ENCODE data around the gene CXCL17. TPM values are rescaled to one million over a fixed set of nuclear protein-coding genes. Genes with fewer than 3 reads are reported as not detected.
"Not testable (repeated sequence)": the region's sequence is repeated elsewhere in the genome, so short reads cannot be mapped to it uniquely, and the experiment has no call there.

CXCL17 gene
- total and polyA plus RNA-seq, 7 experiments from 2014 or later = 0.30 TPM; not detected in 6

DNA sequence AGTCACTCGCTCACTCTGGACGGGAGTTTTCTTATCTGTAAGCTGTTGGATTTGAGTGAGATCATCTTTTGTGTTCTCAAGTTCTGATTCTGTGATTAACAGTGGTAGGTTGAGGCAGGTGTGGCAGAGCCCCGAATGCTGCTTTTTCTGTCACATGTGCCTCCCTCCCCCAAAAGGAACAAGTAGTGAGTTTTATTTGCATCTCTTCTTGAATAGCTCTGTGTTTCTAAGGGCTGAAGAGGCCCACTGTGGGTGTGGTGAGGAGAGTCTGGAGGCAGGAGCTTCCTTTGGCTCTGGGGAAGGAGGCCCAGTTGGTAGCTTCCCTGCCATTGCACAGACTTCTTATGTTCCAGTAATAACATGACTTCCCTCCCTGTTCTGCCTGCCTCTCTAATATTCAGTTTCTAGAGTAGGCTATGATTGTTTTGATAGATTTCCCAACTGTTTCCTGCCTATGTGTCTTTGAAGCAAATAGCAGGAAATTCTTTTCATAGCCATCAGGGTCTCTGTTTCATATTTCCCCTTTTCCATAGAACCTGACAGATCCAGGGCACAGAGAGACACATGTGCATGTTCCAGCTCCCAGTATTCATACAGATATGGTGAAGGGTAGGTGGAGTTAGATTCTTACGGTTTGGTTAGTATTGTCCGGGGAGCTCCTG lies 23.9 kb upstream of the CXCL17 start:
- H3K9me3 Mint-ChIP-seq = peaks cover 0 to 2% (median 0%) of the 10 kb centered on the region in 11 donors
- Histone ChIP-seq H3K27ac (ENCODE audit: low read depth, low read length) (no peak overlapping the region), H3K27me3 (ENCODE audit: control insufficient read depth in 2 of 2, insufficient read depth in 2 of 2, low read length in 2 of 2) (no peaks in the 10 kb centered on the region), H3K9me3 (ENCODE audit: control insufficient read depth in 2 of 3, low read length in 3 of 3) (no peaks in the 10 kb centered on the region), H3K4me3 (ENCODE audit: low read length) (no peak overlapping the region), H3K36me3 (ENCODE audit: control insufficient read depth in 2 of 3, insufficient read depth in 3 of 3, low read length in 3 of 3) (no peaks in the 10 kb centered on the region), H3K4me1 (ENCODE audit: control insufficient read depth in 2 of 2, insufficient read depth in 2 of 2, low read length in 2 of 2) (no peaks in the 10 kb centered on the region)
- peak overlapping the region in 1 of 10 donors; percentile 28 for H3K4me3 Mint-ChIP-seq
- H3K27ac Mint-ChIP-seq = peak overlapping the region in 2 of 9 donors; percentile 43 to 47
- H3K36me3 Mint-ChIP-seq = no peaks in the 10 kb centered on the region
- POLR2A ChIA-PET = no interaction called here
- H3K4me1 Mint-ChIP-seq = peaks cover 5 to 29% (median 11%) of the 10 kb centered on the region in 7 donors
- no peaks in the 10 kb centered on the region for H3K27me3 Mint-ChIP-seq
- intact Hi-C loops (cut with micrococcal nuclease) = no loop called here
- no peak for ATAC-seq
- CTCF ChIA-PET = no interaction called here
- no peak for DNase-seq

- intact Hi-C loops (cut with micrococcal nuclease) = no loop called here
- Histone ChIP-seq H3K27me3 (ENCODE audit: control insufficient read depth in 2 of 2, insufficient read depth in 2 of 2, low read length in 2 of 2) (no peaks in the 10 kb centered on the region), H3K36me3 (ENCODE audit: control insufficient read depth in 2 of 3, insufficient read depth in 3 of 3, low read length in 3 of 3) (no peaks in the 10 kb centered on the region), H3K27ac (ENCODE audit: low read depth, low read length) (no peak overlapping the region), H3K9me3 (ENCODE audit: control insufficient read depth in 2 of 3, low read length in 3 of 3) (no peaks in the 10 kb centered on the region), H3K4me3 (ENCODE audit: low read length) (no peak overlapping the region), H3K4me1 (ENCODE audit: control insufficient read depth in 2 of 2, insufficient read depth in 2 of 2, low read length in 2 of 2) (no peaks in the 10 kb centered on the region)
- DNase-seq (no peak), ATAC-seq (peak; percentile 52)
- H3K36me3 Mint-ChIP-seq = no peaks in the 10 kb centered on the region
- H3K27me3 Mint-ChIP-seq = no peaks in the 10 kb centered on the region
- CTCF ChIA-PET = no interaction called here
- H3K4me3 Mint-ChIP-seq = no peak overlapping the region
- peak overlapping the region in 1 of 9 donors; percentile 47 for H3K27ac Mint-ChIP-seq
- peaks cover 5 to 29% (median 11%) of the 10 kb centered on the region in 7 donors for H3K4me1 Mint-ChIP-seq
- H3K9me3 Mint-ChIP-seq = peaks cover 0 to 2% (median 0%) of the 10 kb centered on the region in 11 donors
- POLR2A ChIA-PET = no interaction called here
These were observed 23.1 kb upstream of the CXCL17 start for GRCh38 chr19:42465827-42466280.

DNA sequence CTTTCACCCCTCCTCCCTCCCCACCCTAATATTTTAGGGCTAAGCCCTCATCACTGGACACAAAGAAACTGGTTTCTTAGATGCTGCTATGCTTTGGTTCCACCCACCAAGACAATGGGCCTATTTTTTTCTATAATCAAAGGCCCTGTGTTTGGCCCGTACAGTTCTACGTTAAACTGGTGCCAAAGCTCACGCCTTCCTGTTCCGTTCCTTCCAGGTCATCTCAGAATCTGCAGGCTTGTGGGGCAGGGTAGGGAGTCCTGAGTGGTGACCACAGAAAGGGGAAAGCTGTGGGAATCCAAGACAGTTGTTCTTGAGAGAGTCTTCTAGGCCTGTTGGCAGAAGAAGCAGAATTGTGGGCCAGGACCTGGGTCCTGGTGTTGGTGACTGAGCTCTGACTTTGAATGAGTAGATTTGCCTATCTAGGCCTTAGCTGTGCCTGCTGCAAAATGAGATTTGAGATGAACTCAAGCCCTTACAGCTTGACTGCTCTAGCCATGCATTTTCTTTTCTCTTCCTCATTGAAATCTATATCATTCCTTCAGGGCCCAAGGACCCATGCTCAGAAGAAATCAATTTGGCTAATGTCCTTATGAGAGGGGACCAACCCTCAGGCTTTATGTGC lies 19.1 kb upstream of the CXCL17 start:
- Histone ChIP-seq H3K36me3 (ENCODE audit: control insufficient read depth in 2 of 3, insufficient read depth in 3 of 3, low read length in 3 of 3) (no peaks in the 10 kb centered on the region), H3K27me3 (ENCODE audit: control insufficient read depth in 2 of 2, insufficient read depth in 2 of 2, low read length in 2 of 2) (no peaks in the 10 kb centered on the region), H3K9me3 (ENCODE audit: control insufficient read depth in 2 of 3, low read length in 3 of 3) (no peaks in the 10 kb centered on the region), H3K4me1 (ENCODE audit: control insufficient read depth in 2 of 2, insufficient read depth in 2 of 2, low read length in 2 of 2) (no peaks in the 10 kb centered on the region), H3K4me3 (ENCODE audit: low read length) (no peak overlapping the region), H3K27ac (ENCODE audit: low read depth, low read length) (no peak overlapping the region)
- Mint-ChIP-seq H3K4me1 (peaks cover 1 to 13% (median 8%) of the 10 kb centered on the region in 7 donors), H3K4me3 (no peak overlapping the region), H3K27ac (no peak overlapping the region), H3K27me3 (no peaks in the 10 kb centered on the region), H3K9me3 (no peaks in the 10 kb centered on the region), H3K36me3 (peaks cover 0 to 3% (median 0%) of the 10 kb centered on the region in 5 donors)
- no peak for DNase-seq
- POLR2A ChIA-PET = interaction anchor here (0.5 kb wide), 1 partner anchor 68 kb away, joined by 4 read pairs; no protein-coding TSS in a partner anchor
- CTCF ChIA-PET = no interaction called here
- no peak for ATAC-seq
- intact Hi-C loops (cut with micrococcal nuclease) = no loop called here

GRCh38 chr19:42461231-42461630 lies 18.5 kb upstream of the CXCL17 start:
- H3K27me3 ChIP-seq (ENCODE audit: control insufficient read depth in 2 of 2, insufficient read depth in 2 of 2, low read length in 2 of 2); H3K27me3 Mint-ChIP-seq; H3K9me3 Mint-ChIP-seq; ATAC-seq; H3K36me3 Mint-ChIP-seq; H3K4me1 ChIP-seq (ENCODE audit: control insufficient read depth in 2 of 2, insufficient read depth in 2 of 2, low read length in 2 of 2); DNase-seq; H3K4me1 Mint-ChIP-seq; POLR2A ChIA-PET; H3K27ac ChIP-seq (ENCODE audit: low read depth, low read length); H3K4me3 Mint-ChIP-seq; H3K27ac Mint-ChIP-seq; H3K9me3 ChIP-seq (ENCODE audit: control insufficient read depth in 2 of 3, low read length in 3 of 3); H3K36me3 ChIP-seq (ENCODE audit: control insufficient read depth in 2 of 3, insufficient read depth in 3 of 3, low read length in 3 of 3); intact Hi-C loops (cut with micrococcal nuclease); CTCF ChIA-PET; H3K4me3 ChIP-seq (ENCODE audit: low read length): not testable (repeated sequence)

DNA sequence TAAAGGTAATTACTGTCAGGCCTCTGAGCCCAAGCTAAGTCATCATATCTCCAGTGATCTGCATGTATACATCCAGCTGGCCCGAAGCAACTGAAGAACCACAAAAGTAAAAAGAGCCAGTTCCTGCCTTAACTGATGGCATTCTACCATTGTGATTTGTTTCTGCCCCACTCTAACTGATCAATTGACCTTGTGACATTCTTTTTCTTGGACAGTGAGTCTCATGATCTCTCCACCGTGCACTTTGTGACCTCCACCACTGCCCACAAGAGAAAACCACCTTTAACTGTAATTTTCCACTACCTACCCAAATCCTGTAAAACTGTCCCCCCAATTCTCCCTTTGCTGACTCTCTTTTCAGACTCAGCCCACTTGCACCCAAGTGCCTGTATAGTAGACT lies 17.2 kb upstream of the CXCL17 start:
- no peak overlapping the region for H3K4me3 Mint-ChIP-seq
- CTCF ChIA-PET = no interaction called here
- intact Hi-C loops (cut with micrococcal nuclease) = no loop called here

DNA sequence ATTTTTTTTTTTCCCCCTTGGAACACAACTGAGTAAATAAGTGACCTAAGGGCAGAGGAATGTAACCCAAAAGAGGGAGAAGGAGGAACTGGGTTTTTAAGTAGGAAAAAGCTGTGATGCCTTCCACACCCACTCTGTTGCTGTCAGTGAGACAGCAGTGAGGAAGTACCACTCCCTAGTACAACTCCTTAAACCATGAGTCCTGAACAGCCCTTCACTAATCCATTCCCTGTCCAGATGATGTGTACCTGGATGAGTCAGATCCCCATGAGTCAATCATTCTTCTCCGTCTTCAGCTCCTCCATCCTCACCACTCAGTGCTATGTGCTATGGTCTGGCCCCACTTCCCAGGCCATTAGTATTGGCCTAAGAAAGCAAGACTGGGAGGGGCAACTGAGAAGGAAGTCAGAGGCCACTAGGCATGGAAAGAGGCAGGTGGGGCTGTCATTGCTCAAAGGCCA lies 12.9 kb upstream of the CXCL17 start:
- DNase-seq = no peak
- peaks cover 0 to 3% (median 0%) of the 10 kb centered on the region in 5 donors for H3K27me3 Mint-ChIP-seq
- ChIA-PET POLR2A (interaction anchor here (0.7 kb wide), 1 partner anchor 78 kb away, joined by 3 read pairs; no protein-coding TSS in a partner anchor), CTCF (interaction anchor here (0.7 to 9.0 kb wide), 3 partner anchors 17 to 221 kb away, joined by 4 to 152 read pairs (median 6); partner anchors contain the start of gene CEACAM1)
- peaks cover 0 to 4% (median 0%) of the 10 kb centered on the region in 11 donors for H3K9me3 Mint-ChIP-seq
- peaks cover 0 to 2% of the 10 kb centered on the region in 2 donors for H3K4me1 ChIP-seq (ENCODE audit: control insufficient read depth in 2 of 2, insufficient read depth in 2 of 2, low read length in 2 of 2)
- intact Hi-C loops (cut with micrococcal nuclease) = no loop called here
- no peak overlapping the region for H3K4me3 Mint-ChIP-seq
- no peak overlapping the region for H3K27ac Mint-ChIP-seq
- H3K27ac ChIP-seq (ENCODE audit: low read depth, low read length) = no peak overlapping the region
- H3K4me3 ChIP-seq (ENCODE audit: low read length) = no peak overlapping the region
- H3K36me3 Mint-ChIP-seq = peaks cover 0 to 3% (median 0%) of the 10 kb centered on the region in 5 donors
- no peaks in the 10 kb centered on the region for H3K27me3 ChIP-seq (ENCODE audit: control insufficient read depth in 2 of 2, insufficient read depth in 2 of 2, low read length in 2 of 2)
- no peaks in the 10 kb centered on the region for H3K36me3 ChIP-seq (ENCODE audit: control insufficient read depth in 2 of 3, insufficient read depth in 3 of 3, low read length in 3 of 3)
- H3K9me3 ChIP-seq (ENCODE audit: control insufficient read depth in 2 of 3, low read length in 3 of 3) = no peaks in the 10 kb centered on the region
- H3K4me1 Mint-ChIP-seq = peaks cover 0 to 26% (median 7%) of the 10 kb centered on the region in 7 donors
- ATAC-seq = no peak

More for the DNA sequence above, 17.2 kb upstream of the CXCL17 start:
- Histone ChIP-seq H3K36me3 (ENCODE audit: control insufficient read depth in 2 of 3, insufficient read depth in 3 of 3, low read length in 3 of 3) (no peaks in the 10 kb centered on the region), H3K27me3 (ENCODE audit: control insufficient read depth in 2 of 2, insufficient read depth in 2 of 2, low read length in 2 of 2) (no peaks in the 10 kb centered on the region), H3K4me1 (ENCODE audit: control insufficient read depth in 2 of 2, insufficient read depth in 2 of 2, low read length in 2 of 2) (no peaks in the 10 kb centered on the region), H3K4me3 (ENCODE audit: low read length) (no peak overlapping the region), H3K9me3 (ENCODE audit: control insufficient read depth in 2 of 3, low read length in 3 of 3) (no peaks in the 10 kb centered on the region), H3K27ac (ENCODE audit: low read depth, low read length) (no peak overlapping the region)
- H3K27ac Mint-ChIP-seq = peak overlapping the region in 1 of 9 donors; percentile 1
- ATAC-seq (no peak), DNase-seq (no peak)
- peaks cover 0 to 10% (median 0%) of the 10 kb centered on the region in 7 donors for H3K4me1 Mint-ChIP-seq
- POLR2A ChIA-PET = no interaction called here
- H3K9me3 Mint-ChIP-seq = peaks cover 0 to 2% (median 0%) of the 10 kb centered on the region in 11 donors
- H3K36me3 Mint-ChIP-seq = peaks cover 0 to 3% (median 0%) of the 10 kb centered on the region in 5 donors
- no peaks in the 10 kb centered on the region for H3K27me3 Mint-ChIP-seq

Measured in naive thymus-derived CD4-positive, alpha-beta T cell (primary cell).